HT-29 (cell line): ENCODE results near the gene CCL15. TPM values are rescaled to one million over a fixed set of nuclear protein-coding genes. Genes with fewer than 3 reads are reported as not detected.
"Not testable (repeated sequence)": the region's sequence is repeated elsewhere in the genome, so short reads cannot be mapped to it uniquely, and the experiment has no call there.

Experiments
- DNase-seq: peaks from one replicate; pipeline ENCODE4 v3.0.0-alpha.2; 2015; ENCODE audit warnings: low spot score
- total RNA-seq: library from RNA; depleted of rRNA; stranded (reverse); fragments of >200 nt; shearing (Covaris generic); gene quantifications from 2 replicates; pipeline ENCODE4 v1.2.3, GENCODE V29; 2014

The CCL15 gene
- total RNA-seq, 1 experiment from 2014 or later: 8.4 TPM

- DNase-seq: not testable (repeated sequence)
Observed at GRCh38 chr17:35995346-35995745, 6.0 kb downstream of the CCL15 start.

GRCh38 chr17:35991075-35991474 is 10.3 kb downstream of the CCL15 start:
- no peak for DNase-seq

GRCh38 chr17:35988164-35988563 is 13.2 kb downstream of the CCL15 start:
- no peak for DNase-seq

GRCh38 chr17:35986643-35987042 is 14.7 kb downstream of the CCL15 start, which contains the start of gene CCL14:
TSS of gene CCL14 (minus strand) at chr17:35986729. CDS start at chr17:35986649, 80 bp downstream.
- no peak for DNase-seq

- no peak for DNase-seq
Observed at GRCh38 chr17:35984140-35984539, 17.2 kb downstream of the CCL15 start.

- DNase-seq: no peak
Observed at GRCh38 chr17:35982409-35983191, 18.8 kb downstream of the CCL15 start.

- peak; percentile 58 for DNase-seq
Observed at GRCh38 chr17:35981908-35982330, 19.4 kb downstream of the CCL15 start.

- DNase-seq: no peak
Observed at GRCh38 chr17:35981246-35981645, 20.1 kb downstream of the CCL15 start, which contains the start of gene CCL16. TSS of gene CCL16 (minus strand) at chr17:35981497. CDS start at chr17:35981420, 77 bp downstream.

- DNase-seq: no peak
Observed at GRCh38 chr17:35978346-35978745, 23.0 kb downstream of the CCL15 start.

GRCh38 chr17:35977509-35977908 is 23.8 kb downstream of the CCL15 start:
- no peak for DNase-seq

GRCh38 chr17:35973333-35974260 is 27.8 kb downstream of the CCL15 start:
- peak; percentile 28 for DNase-seq

GRCh38 chr17:35972945-35973332 is 28.4 kb downstream of the CCL15 start:
- DNase-seq: peak; percentile 32

- no peak for DNase-seq
Observed at GRCh38 chr17:35972535-35972934, 28.8 kb downstream of the CCL15 start.

- no peak for DNase-seq
Observed at GRCh38 chr17:35972066-35972465, 29.3 kb downstream of the CCL15 start.

- DNase-seq: peak; percentile 97
Observed at GRCh38 chr17:35969558-35970380, 31.6 kb downstream of the CCL15 start.

- DNase-seq: no peak
Observed at GRCh38 chr17:35968520-35969054, 32.8 kb downstream of the CCL15 start.

GRCh38 chr17:35965272-35965671 is 36.1 kb downstream of the CCL15 start:
- no peak for DNase-seq

- no peak for DNase-seq
Observed at GRCh38 chr17:35963663-35964062, 37.7 kb downstream of the CCL15 start.

- no peak for DNase-seq
Observed at GRCh38 chr17:35953720-35954119, 47.6 kb downstream of the CCL15 start.

GRCh38 chr17:35949401-35949800 is 52.0 kb downstream of the CCL15 start:
- DNase-seq: no peak

GRCh38 chr17:35948092-35948491 is 53.3 kb downstream of the CCL15 start:
- DNase-seq: no peak
